ENCODE data around the gene HOXC12. TPM values are rescaled to one million over a fixed set of nuclear protein-coding genes. Genes with fewer than 3 reads are reported as not detected.

The HOXC12 gene
- total and polyA plus RNA-seq, 2 of the 8 experiments (the other 6 are each of a cell fraction or from before 2014, with no cell fraction given): not detected

GRCh38 chr12:53931844-53932581 lies 22.7 kb upstream of the HOXC12 start (continued):
- no peak for TF ChIP-seq YY1 (IDR thresholded peaks at IDR 0.05; ENCODE audit: low read depth, low read length)
- no peak for TF ChIP-seq EGR1 (IDR thresholded peaks at IDR 0.05; ENCODE audit: borderline replicate concordance, low read depth, low read length)
- no peak for TF ChIP-seq CBX8 (IDR thresholded peaks at IDR 0.05; ENCODE audit: borderline replicate concordance, low read depth, low read length)
- no peak for TF ChIP-seq SP1 (IDR thresholded peaks at IDR 0.05; ENCODE audit: low read depth, low read length)
- no peak for TF ChIP-seq SAP30 (IDR thresholded peaks at IDR 0.05; ENCODE audit: insufficient read depth, insufficient replicate concordance, low read length)

Data from H1 (cell line).